Choroid plexus epithelial cell (primary cell): ENCODE results near the gene PLPP3.

Experiments used
- DNase-seq: peaks from one replicate; pipeline ENCODE4 v3.0.0-alpha.2; 2010; ENCODE audit warnings: low read depth
- H3K4me3 ChIP-seq: 2 replicates; pipeline ENCODE4 v1.5.1; 2011; ENCODE audit warnings: low read depth, mild to moderate bottlenecking, control low read depth, low read length, moderate library complexity
- CTCF ChIP-seq: conservative IDR thresholded peaks from 2 replicates; pipeline ENCODE4 v1.5.1; 2011; ENCODE audit warnings: low read depth, mild to moderate bottlenecking, control low read depth, inconsistent platforms, low read length, moderate library complexity

Gene PLPP3

DNA sequence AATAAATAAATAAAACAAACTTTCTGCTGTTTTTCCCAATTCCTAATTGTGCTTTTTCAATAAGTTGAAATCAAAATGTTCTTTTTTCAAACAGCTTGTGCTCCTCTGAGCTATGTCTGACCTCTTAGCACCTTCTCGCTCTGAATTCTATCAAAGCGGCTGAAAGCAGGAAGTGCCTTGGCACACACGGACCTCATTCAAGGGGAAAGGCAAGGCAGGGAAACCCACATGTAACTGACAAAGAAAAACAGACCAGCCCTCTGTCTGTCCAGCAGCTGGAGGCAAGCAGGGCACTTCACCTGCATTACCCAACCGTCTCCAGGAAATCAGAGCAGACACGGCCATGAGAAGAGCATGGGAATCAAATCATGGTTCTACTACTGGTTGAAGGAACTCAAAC, 56.7 kb downstream of the PLPP3 start:
- no peak for TF ChIP-seq CTCF
- no peak for DNase-seq

DNA sequence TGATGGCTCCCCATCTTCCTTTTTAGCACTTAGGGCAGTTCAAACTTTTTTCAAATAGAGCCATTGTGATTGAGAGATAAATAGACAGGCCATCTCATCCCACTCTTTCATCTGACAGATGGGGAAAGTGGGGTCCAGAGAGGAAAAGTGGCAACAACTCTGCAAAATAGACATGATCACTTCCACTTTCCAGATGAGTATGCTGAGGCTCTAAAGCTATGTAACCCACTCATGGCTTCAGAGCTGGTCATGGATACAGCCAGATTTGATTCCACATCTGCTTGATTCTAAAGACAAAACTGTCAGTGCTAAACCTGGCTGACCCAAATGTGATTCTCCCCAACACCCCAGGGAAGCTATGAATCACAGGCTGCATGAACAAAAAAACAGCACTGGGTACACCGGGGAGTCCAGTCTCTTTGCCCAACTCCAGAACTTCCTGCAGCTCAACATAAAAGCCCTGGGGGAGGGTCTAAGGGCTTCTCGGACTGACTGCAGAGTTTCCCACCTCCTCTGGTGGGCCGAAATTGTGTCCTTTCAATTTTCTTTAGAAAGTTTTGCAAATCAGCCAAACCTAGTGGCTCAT, 59.3 kb downstream of the PLPP3 start:
- no peak for TF ChIP-seq CTCF
- peak; percentile 66 for DNase-seq
- no peak overlapping the region for H3K4me3 ChIP-seq

More for the DNA sequence above, 56.7 kb downstream of the PLPP3 start:
- H3K4me3 ChIP-seq: no peak overlapping the region

DNA sequence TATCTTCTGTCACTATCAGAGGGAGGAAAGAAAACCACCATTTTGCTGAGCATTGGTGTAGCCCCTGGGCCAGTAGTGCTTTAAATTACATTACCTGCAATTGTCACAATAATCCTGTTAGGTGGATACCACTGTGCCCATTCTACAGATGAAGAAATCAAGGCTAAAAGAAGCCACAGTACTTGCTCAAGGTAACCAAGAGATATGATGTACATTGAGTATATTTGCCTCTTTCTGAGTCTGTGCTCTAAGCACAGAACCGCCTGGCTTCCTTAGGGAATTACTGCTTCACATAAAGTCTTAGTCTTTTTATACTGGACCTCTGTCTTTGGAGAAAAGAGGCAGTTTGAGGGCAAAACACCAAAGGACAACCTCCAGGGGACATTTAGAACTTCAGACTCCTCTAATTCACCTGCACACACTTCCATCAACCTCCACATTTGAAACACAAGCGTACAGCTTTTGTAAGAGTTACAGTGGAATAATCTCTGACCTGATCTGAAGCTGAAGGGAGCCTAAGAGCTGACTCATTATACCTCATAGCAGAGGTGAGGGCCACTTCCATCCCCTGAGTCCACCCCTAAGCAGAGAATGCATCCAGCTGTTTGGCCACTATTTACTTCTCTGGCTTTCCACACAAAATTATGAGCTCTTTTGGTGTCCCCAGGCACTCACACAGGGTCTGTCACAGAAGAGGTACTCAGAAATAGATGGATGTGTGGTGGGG, 61.8 kb downstream of the PLPP3 start:
- no peak for TF ChIP-seq CTCF
- H3K4me3 ChIP-seq: no peak overlapping the region
- DNase-seq: peak; percentile 18

GRCh38 chr1:56516539-56517252, 62.7 kb downstream of the PLPP3 start:
- DNase-seq: peak; percentile 62
- TF ChIP-seq CTCF: no peak
- H3K4me3 ChIP-seq: no peak overlapping the region

- DNase-seq: no peak
- TF ChIP-seq CTCF: no peak
- H3K4me3 ChIP-seq: no peak overlapping the region
Measured at GRCh38 chr1:56515898-56516538, 63.3 kb downstream of the PLPP3 start.

DNA sequence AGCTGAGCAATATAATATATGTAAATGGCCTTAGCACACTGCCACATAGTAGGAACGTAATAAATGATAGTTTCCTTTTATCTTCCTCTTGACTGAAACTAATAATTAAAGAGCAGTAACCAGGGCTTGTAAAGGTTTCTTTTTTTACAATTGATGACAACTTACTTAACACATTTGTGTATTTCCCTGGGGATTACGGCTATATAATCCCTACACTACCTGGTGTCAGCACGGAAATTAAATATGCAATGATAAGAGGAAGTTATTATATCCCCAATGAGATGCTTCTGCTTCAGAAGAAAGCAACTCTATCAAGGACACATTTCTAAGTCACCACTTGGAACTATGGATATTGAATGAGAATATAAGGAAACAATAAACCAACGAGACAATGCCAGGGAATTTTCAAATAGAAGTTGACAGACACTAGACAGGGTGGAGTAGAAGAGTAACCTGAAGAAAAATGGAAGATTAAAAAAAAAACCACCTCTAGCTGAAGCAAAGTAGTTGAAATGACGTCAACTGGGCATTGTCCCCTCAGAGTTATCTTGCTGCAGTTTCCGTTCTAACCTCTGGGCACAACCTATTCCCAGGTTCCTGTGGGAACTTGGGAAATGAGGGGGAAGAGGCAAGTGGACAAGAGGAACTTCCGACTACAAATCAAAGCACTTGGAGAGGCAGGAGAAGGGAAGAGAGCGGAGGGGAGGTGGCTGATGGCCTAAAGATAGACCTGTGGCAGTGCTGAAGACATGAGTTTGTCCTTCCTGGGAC, 66.5 kb downstream of the PLPP3 start:
- TF ChIP-seq CTCF: no peak
- H3K4me3 ChIP-seq: no peak overlapping the region
- DNase-seq: no peak
